A549 treated with AZD9567 at 1 μM for 4 hours (cell line): ENCODE measurements around the gene GMEB1. TPM values are rescaled to one million over a fixed set of nuclear protein-coding genes. Genes with fewer than 3 reads are reported as not detected.

Source experiments
- total RNA-seq: library from RNA; stranded (reverse); fragments of 200-300 nt; extraction: Qiagen RNA extraction; gene quantifications from 5 replicates; pipeline ENCODE4 v1.2.3, GENCODE V29; 2022; ENCODE audit not compliant: insufficient read depth

Gene GMEB1, protein sequence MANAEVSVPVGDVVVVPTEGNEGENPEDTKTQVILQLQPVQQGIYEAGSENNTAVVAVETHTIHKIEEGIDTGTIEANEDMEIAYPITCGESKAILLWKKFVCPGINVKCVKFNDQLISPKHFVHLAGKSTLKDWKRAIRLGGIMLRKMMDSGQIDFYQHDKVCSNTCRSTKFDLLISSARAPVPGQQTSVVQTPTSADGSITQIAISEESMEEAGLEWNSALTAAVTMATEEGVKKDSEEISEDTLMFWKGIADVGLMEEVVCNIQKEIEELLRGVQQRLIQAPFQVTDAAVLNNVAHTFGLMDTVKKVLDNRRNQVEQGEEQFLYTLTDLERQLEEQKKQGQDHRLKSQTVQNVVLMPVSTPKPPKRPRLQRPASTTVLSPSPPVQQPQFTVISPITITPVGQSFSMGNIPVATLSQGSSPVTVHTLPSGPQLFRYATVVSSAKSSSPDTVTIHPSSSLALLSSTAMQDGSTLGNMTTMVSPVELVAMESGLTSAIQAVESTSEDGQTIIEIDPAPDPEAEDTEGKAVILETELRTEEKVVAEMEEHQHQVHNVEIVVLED
- total RNA-seq, result 5.3 to 7.2 TPM (median 5.4 TPM) in 5 replicates

GRCh38 chr1:28668191-28668955, at the start of gene GMEB1:
Gene GMEB1 (plus strand): TSS chr1:28668784. CDS start chr1:28683613, 14,829 bp downstream.

DNA sequence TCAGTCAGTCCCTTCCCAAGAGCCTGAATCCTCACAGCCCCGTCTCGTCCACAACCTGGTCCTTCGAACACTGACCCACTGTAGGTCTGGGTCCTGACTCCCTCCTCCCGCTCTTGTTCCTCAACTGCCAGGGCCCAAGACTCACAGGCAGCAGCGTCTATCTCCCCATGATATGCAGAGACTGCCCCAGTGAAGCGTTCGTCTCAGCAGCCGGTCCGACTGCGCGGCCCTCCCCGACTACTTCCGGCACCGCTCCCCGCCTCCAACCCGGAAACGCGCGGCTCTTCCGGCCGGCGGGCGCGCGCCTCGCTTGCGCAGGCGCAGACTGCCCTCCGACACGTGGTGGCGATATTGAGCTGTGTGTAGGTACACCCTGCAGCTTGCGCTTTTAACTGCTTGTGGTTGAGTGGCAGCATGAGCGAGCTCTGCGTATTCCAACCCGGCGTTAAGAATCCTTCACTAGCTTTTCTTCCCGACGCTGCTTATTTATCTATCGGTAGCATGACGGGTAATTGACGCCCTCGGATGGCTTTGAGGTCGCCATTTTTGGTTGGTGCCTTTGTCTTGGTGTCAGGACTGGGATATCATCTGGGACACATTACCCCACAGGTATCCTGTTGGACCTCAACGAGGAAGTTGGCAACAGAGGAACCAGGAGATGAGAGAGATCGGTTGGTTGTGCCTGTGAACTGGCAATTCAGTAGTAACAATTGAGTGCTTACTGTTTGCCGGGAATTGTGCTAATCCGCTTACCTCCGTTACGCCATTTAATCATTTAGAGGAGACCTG, 25.5 kb upstream of the GMEB1 start, which contains the start of gene TAF12:
TSS of gene TAF12 (minus strand) at position 221 of the 789 bp plus-strand sequence. CDS start 20,986 bp downstream, outside the sequence.

GRCh38 chr1:28648474-28649198, 19.9 kb upstream of the GMEB1 start, which contains the start of gene RNU11:
Gene RNU11 (plus strand): TSS chr1:28648600.

GRCh38 chr1:28736450-28737306, 68.1 kb downstream of the GMEB1 start, which contains the start of gene YTHDF2:
Gene YTHDF2 (plus strand): TSS chr1:28736940. CDS start chr1:28737121, 181 bp downstream.

Other genes with a start within 250 kb of the GMEB1 start
- gene RCC1, start 162.7 kb upstream of the GMEB1 start, total RNA-seq, result 70.1 to 80.0 TPM (median 78.8 TPM) in 5 replicates
- 11.3 to 29.0 TPM (median 24.9 TPM) in 5 replicates for gene TRNAU1AP, start 115.7 kb upstream of the GMEB1 start, total RNA-seq
- gene RAB42, start 76.5 kb upstream of the GMEB1 start, total RNA-seq, result 2.0 to 3.1 TPM (median 2.5 TPM) in 4 of 5 replicates, not detected in the other
- gene TAF12, start 25.7 kb upstream of the GMEB1 start, total RNA-seq, result 14.6 to 17.0 TPM (median 15.4 TPM) in 5 replicates
- gene RNU11, start 20.2 kb upstream of the GMEB1 start, total RNA-seq, result not detected in 5 replicates
- gene YTHDF2, start 68.2 kb downstream of the GMEB1 start, total RNA-seq, result 55.6 to 60.5 TPM (median 56.9 TPM) in 5 replicates
- gene OPRD1, start 143.4 kb downstream of the GMEB1 start, total RNA-seq, result 0.02 to 0.07 TPM (median 0.04 TPM) in 4 of 5 replicates, not detected in the other
- gene EPB41, start 245.8 kb downstream of the GMEB1 start, total RNA-seq, result 3.0 to 5.5 TPM (median 4.0 TPM) in 5 replicates